H9 (cell line): ENCODE data around the gene DPP10. TPM values are rescaled to one million over a fixed set of nuclear protein-coding genes. Genes with fewer than 3 reads are reported as not detected.

Source experiments
- DNase-seq: peaks from one replicate; pipeline ENCODE4 v3.0.0-alpha.2; 2017
- H2AFZ ChIP-seq: one replicate; pipeline ENCODE4 v1.6.1; 2013; ENCODE audit warnings: mild to moderate bottlenecking, low read length, control low read depth, moderate library complexity
- H2AK5ac ChIP-seq: 2 replicates; pipeline ENCODE4 v1.6.1; 2013; ENCODE audit warnings: low read length, control low read depth, mixed read lengths; ENCODE audit not compliant: insufficient read length
- H2BK120ac ChIP-seq: one replicate; pipeline ENCODE4 v1.6.1; 2013; ENCODE audit warnings: low read depth, mild to moderate bottlenecking, low read length, control low read depth, inconsistent platforms; ENCODE audit not compliant: poor library complexity, severe bottlenecking
- H2BK12ac ChIP-seq: 2 replicates; pipeline ENCODE4 v1.6.1; 2013; ENCODE audit warnings: low read length, control low read depth, mixed read lengths, low read depth; ENCODE audit not compliant: insufficient read length
- H2BK15ac ChIP-seq: 2 replicates; pipeline ENCODE4 v1.6.1; 2013; ENCODE audit warnings: low read depth, low read length, control low read depth
- H2BK20ac ChIP-seq: one replicate; pipeline ENCODE4 v1.6.1; 2013; ENCODE audit warnings: low read depth, mild to moderate bottlenecking, low read length, control low read depth, inconsistent platforms; ENCODE audit not compliant: poor library complexity, severe bottlenecking
- H2BK5ac ChIP-seq: 2 replicates; pipeline ENCODE4 v1.6.1; 2013; ENCODE audit warnings: low read length, control low read depth, mixed read lengths; ENCODE audit not compliant: insufficient read length
- H3K14ac ChIP-seq: 2 replicates; pipeline ENCODE4 v1.6.1; 2013; ENCODE audit warnings: low read length, control low read depth; ENCODE audit not compliant: insufficient read depth
- H3K18ac ChIP-seq: 2 replicates; pipeline ENCODE4 v1.6.1; 2013; ENCODE audit warnings: low read depth, mild to moderate bottlenecking, mixed read lengths, low read length, control low read depth; ENCODE audit not compliant: insufficient read length
- H3K23ac ChIP-seq: 2 replicates; pipeline ENCODE4 v1.6.1; 2013; ENCODE audit warnings: low read length, control low read depth, mixed read lengths, low read depth; ENCODE audit not compliant: insufficient read length
- H3K23me2 ChIP-seq: 2 replicates; pipeline ENCODE4 v1.6.1; 2013; ENCODE audit warnings: low read depth, mild to moderate bottlenecking, mixed read lengths, low read length, control low read depth; ENCODE audit not compliant: insufficient read length, poor library complexity, severe bottlenecking
- H3K27ac ChIP-seq: 2 replicates; pipeline ENCODE4 v1.5.1; 2013; ENCODE audit warnings: low read length, control low read depth, mixed read lengths, low read depth; ENCODE audit not compliant: insufficient read length
- H3K27me3 ChIP-seq: 2 replicates; pipeline ENCODE4 v1.6.1; 2013; ENCODE audit warnings: low read length, control low read depth, inconsistent platforms; ENCODE audit not compliant: insufficient read depth
- H3K4ac ChIP-seq: 2 replicates; pipeline ENCODE4 v1.6.1; 2013; ENCODE audit warnings: low read depth, mild to moderate bottlenecking, control low read depth, inconsistent platforms, low read length, moderate library complexity
- H3K4me1 ChIP-seq: 2 replicates; pipeline ENCODE4 v1.6.1; 2013; ENCODE audit warnings: low read length, control low read depth, inconsistent platforms; ENCODE audit not compliant: insufficient read depth
- H3K4me2 ChIP-seq: 2 replicates; pipeline ENCODE4 v1.6.1; 2013; ENCODE audit warnings: low read length, control low read depth, mixed read lengths; ENCODE audit not compliant: insufficient read length, insufficient read depth
- H3K56ac ChIP-seq: 2 replicates; pipeline ENCODE4 v1.6.1; 2013; ENCODE audit warnings: low read depth, mild to moderate bottlenecking, mixed read lengths, low read length, control low read depth; ENCODE audit not compliant: insufficient read length
- H3K79me1 ChIP-seq: 2 replicates; pipeline ENCODE4 v1.6.1; 2013; ENCODE audit warnings: low read depth, mild to moderate bottlenecking, moderate library complexity, low read length, control low read depth, inconsistent platforms; ENCODE audit not compliant: insufficient read depth, poor library complexity, severe bottlenecking
- H3K79me2 ChIP-seq: 2 replicates; pipeline ENCODE4 v1.6.1; 2013; ENCODE audit warnings: low read length, control low read depth, inconsistent platforms; ENCODE audit not compliant: insufficient read depth
- H3K9ac ChIP-seq: 2 replicates; pipeline ENCODE4 v1.6.1; 2013; ENCODE audit warnings: low read length, control low read depth, mixed read lengths; ENCODE audit not compliant: insufficient read length; ENCODE audit errors: extremely low read depth
- H3K9me3 ChIP-seq: one replicate; pipeline ENCODE4 v1.6.1; 2013; ENCODE audit warnings: low read depth, low read length, inconsistent platforms; ENCODE audit not compliant: control insufficient read depth
- H3T11ph ChIP-seq: one replicate; pipeline ENCODE4 v1.6.1; 2013; ENCODE audit warnings: mild to moderate bottlenecking, low read length, control low read depth, inconsistent platforms
- H4K20me1 ChIP-seq: one replicate; pipeline ENCODE4 v1.6.1; 2013; ENCODE audit not compliant: control insufficient read depth, insufficient read length, insufficient read depth
- H4K5ac ChIP-seq: 2 replicates; pipeline ENCODE4 v1.6.1; 2013; ENCODE audit warnings: low read depth, mild to moderate bottlenecking, mixed read lengths, low read length, control low read depth; ENCODE audit not compliant: insufficient read length
- H4K8ac ChIP-seq: replicated peaks from 2 replicates; pipeline ENCODE4 v1.6.1; 2013; ENCODE audit warnings: low read length, control low read depth, mixed read lengths, low read depth; ENCODE audit not compliant: insufficient read length
- H4K91ac ChIP-seq: 2 replicates; pipeline ENCODE4 v1.6.1; 2013; ENCODE audit warnings: low read depth, mild to moderate bottlenecking, moderate library complexity, mixed read lengths, low read length, control low read depth; ENCODE audit not compliant: insufficient read length
- H3K27ac Mint-ChIP-seq, 3 experiments: 2 replicates in 2 of 3; 3 replicates in 1 of 3; pipeline ENCODE4 v1.8.0; 2020 to 2021; ENCODE audit warnings: mixed read lengths in 3 of 3, mild to moderate bottlenecking in 1 of 3, moderate library complexity in 1 of 3
- H3K27me3 Mint-ChIP-seq: 2 replicates; pipeline ENCODE4 v1.8.0; 2021; ENCODE audit warnings: low read depth, mild to moderate bottlenecking, moderate library complexity, mixed read lengths
- H3K36me3 Mint-ChIP-seq, 3 experiments: 2 replicates in 2 of 3; 3 replicates in 1 of 3; pipeline ENCODE4 v1.8.0; 2020 to 2021; ENCODE audit warnings: low read depth in 3 of 3, mixed read lengths in 3 of 3; ENCODE audit not compliant: insufficient read depth in 1 of 3
- H3K4me1 Mint-ChIP-seq, 2 experiments: 2 replicates each; pipeline ENCODE4 v1.8.0; 2020; ENCODE audit warnings: mixed read lengths in 2 of 2
- H3K4me3 Mint-ChIP-seq, 2 experiments: 2 replicates in 1 of 2; 3 replicates in 1 of 2; pipeline ENCODE4 v1.8.0; 2020 to 2021; ENCODE audit warnings: mild to moderate bottlenecking in 2 of 2, mixed read lengths in 2 of 2, moderate library complexity in 1 of 2
- H3K9me3 Mint-ChIP-seq, 2 experiments: 2 replicates in 1 of 2; 3 replicates in 1 of 2; pipeline ENCODE4 v1.8.0; 2020; ENCODE audit warnings: mild to moderate bottlenecking in 2 of 2, mixed read lengths in 2 of 2, moderate library complexity in 1 of 2
- CTCF ChIP-seq: fragments of 200-600 bp; sonication (generic); conservative IDR thresholded peaks from 3 replicates; pipeline ENCODE4 v1.8.0; 2021; ENCODE audit warnings: antibody characterized with exemption, mild to moderate bottlenecking
- WGBS: extraction: QIAGEN DNeasy Blood & Tissue Kit; methylation state at CpG from one replicate; pipeline ENCODE4 v1.1.7; 2013; ENCODE audit warnings: missing lambda C conversion rate, low lambda C conversion rate, mixed read lengths; ENCODE audit not compliant: insufficient read length; ENCODE audit errors: extremely low coverage; 5-methylcytosine and 5-hydroxymethylcytosine counted together
- total RNA-seq: library from RNA; stranded (reverse); gene quantifications from 2 replicates; pipeline ENCODE4 v1.2.1, GENCODE V29; 2021

Gene DPP10
- total RNA-seq, 1 experiment from 2014 or later = 11.3 TPM

GRCh38 chr2:114762376-114762775, 319.9 kb downstream of the DPP10 start:
- Histone ChIP-seq H2BK15ac (no peak overlapping the region), H4K8ac (no peak overlapping the region), H4K5ac (no peak overlapping the region), H3K27ac (no peak overlapping the region), H3K4ac (no peak overlapping the region), H3K9ac (no peak overlapping the region), H3K4me2 (no peak overlapping the region), H3K79me1 (no peaks in the 10 kb centered on the region), H2BK20ac (no peak overlapping the region), H3K4me1 (no peaks in the 10 kb centered on the region), H3K18ac (no peak overlapping the region), H3K56ac (no peak overlapping the region), H3K9me3 (no peaks in the 10 kb centered on the region), H3T11ph (no peak overlapping the region), H2BK120ac (no peak overlapping the region), H3K79me2 (no peaks in the 10 kb centered on the region), H2AFZ (no peak overlapping the region), H4K20me1 (no peaks in the 10 kb centered on the region), H2BK12ac (no peak overlapping the region), H3K23me2 (no peaks in the 10 kb centered on the region), H2BK5ac (no peak overlapping the region), H4K91ac (no peak overlapping the region), H3K27me3 (no peaks in the 10 kb centered on the region), H3K23ac (no peak overlapping the region), H2AK5ac (no peak overlapping the region), H3K14ac (no peak overlapping the region)
- no peak for TF ChIP-seq CTCF
- no peaks in the 10 kb centered on the region; a peak in 1 of 5 replicates for H3K9me3 Mint-ChIP-seq
- no peak overlapping the region for H3K4me3 Mint-ChIP-seq
- no peak for DNase-seq
- H3K27ac Mint-ChIP-seq = no peak overlapping the region
- WGBS = no CpG with 5 or more reads among the region's 1 CpG
- no peaks in the 10 kb centered on the region for H3K36me3 Mint-ChIP-seq
- H3K4me1 Mint-ChIP-seq = peaks cover 7 to 8% of the 10 kb centered on the region in 2 experiments
- no peaks in the 10 kb centered on the region for H3K27me3 Mint-ChIP-seq
